Neural progenitor cell (in vitro differentiated cells): ENCODE measurements around the gene FAF1.

Source experiments
- EZH2 ChIP-seq: fragments of 200-600 bp; sonication (generic); IDR thresholded peaks from 2 replicates; pipeline ENCODE4 v1.6.1; 2017; ENCODE audit warnings: antibody characterized with exemption, mild to moderate bottlenecking, moderate library complexity
- EZH2phosphoT487 ChIP-seq: fragments of 200-600 bp; sonication (generic); IDR thresholded peaks from 2 replicates; pipeline ENCODE4 v1.6.1; 2017; ENCODE audit warnings: antibody characterized with exemption
- TF ChIP-seq, protein P1 (sequence below): fragments of 200-600 bp; sonication (generic); IDR thresholded peaks from 2 replicates; pipeline ENCODE4 v1.5.1; 2017; ENCODE audit warnings: antibody characterized with exemption, mild to moderate bottlenecking

DNA sequence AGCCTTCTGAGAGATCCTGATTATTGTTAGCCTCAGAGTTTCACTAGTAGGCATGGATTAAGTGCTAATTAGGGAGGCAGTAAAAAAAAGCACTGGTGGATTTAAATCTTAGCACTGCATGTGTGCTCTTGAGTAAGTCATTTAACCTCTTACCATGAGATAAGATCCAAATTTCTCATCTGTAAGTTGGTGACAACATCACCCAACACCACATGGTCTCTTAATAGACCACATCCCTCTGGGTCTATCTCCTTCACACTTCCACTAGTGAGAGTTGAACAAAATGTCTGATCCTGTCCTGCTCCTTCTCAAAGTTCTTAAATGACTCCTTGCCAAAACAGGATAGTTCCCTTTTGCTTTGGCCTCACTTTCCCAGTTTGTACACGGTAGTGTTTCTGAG, 507.4 kb downstream of the FAF1 start:
- TF ChIP-seq, protein P1, sequence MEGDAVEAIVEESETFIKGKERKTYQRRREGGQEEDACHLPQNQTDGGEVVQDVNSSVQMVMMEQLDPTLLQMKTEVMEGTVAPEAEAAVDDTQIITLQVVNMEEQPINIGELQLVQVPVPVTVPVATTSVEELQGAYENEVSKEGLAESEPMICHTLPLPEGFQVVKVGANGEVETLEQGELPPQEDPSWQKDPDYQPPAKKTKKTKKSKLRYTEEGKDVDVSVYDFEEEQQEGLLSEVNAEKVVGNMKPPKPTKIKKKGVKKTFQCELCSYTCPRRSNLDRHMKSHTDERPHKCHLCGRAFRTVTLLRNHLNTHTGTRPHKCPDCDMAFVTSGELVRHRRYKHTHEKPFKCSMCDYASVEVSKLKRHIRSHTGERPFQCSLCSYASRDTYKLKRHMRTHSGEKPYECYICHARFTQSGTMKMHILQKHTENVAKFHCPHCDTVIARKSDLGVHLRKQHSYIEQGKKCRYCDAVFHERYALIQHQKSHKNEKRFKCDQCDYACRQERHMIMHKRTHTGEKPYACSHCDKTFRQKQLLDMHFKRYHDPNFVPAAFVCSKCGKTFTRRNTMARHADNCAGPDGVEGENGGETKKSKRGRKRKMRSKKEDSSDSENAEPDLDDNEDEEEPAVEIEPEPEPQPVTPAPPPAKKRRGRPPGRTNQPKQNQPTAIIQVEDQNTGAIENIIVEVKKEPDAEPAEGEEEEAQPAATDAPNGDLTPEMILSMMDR, result no peak
- TF ChIP-seq EZH2phosphoT487, result no peak
- TF ChIP-seq EZH2, result no peak
